Ishikawa (cell line): Measurements from ENCODE around the gene IFI27L1.

ENCODE experiments used
- CEBPB ChIP-seq: IDR thresholded peaks from 2 replicates; pipeline ENCODE4 v1.6.1; 2012
- EGR1 ChIP-seq: IDR thresholded peaks from 2 replicates; pipeline ENCODE4 v1.6.1; 2012
- EP300 ChIP-seq: IDR thresholded peaks from 2 replicates; pipeline ENCODE4 v1.6.1; 2012; ENCODE audit warnings: borderline replicate concordance
- MAX ChIP-seq: IDR thresholded peaks from 2 replicates; pipeline ENCODE4 v1.6.1; 2012
- REST ChIP-seq: IDR thresholded peaks from 2 replicates; pipeline ENCODE4 v1.6.1; 2012; ENCODE audit warnings: low read depth, mild to moderate bottlenecking
- YY1 ChIP-seq: IDR thresholded peaks from 2 replicates; pipeline ENCODE4 v1.6.1; 2012; ENCODE audit warnings: low read depth

- no peak for TF ChIP-seq REST
- no peak for TF ChIP-seq MAX
- TF ChIP-seq YY1, result no peak
- no peak for TF ChIP-seq EP300
- no peak for TF ChIP-seq EGR1
- TF ChIP-seq CEBPB, result no peak
Observed at GRCh38 chr14:94110552-94111181, 29.6 kb downstream of the IFI27L1 start, which contains the start of gene IFI27.
